Esophagus muscularis mucosa (tissue), 4 donors: ENCODE measurements around the gene PFDN5. TPM values are rescaled to one million over a fixed set of nuclear protein-coding genes. Genes with fewer than 3 reads are reported as not detected.
A peak's percentile ranks its signal among the peaks of the same experiment; 100 is the strongest.

ENCODE experiments used
- DNase-seq: peaks from one replicate; pipeline ENCODE4 v3.0.0-alpha.2; 2017; ENCODE audit errors: extremely low spot score
- H3K27ac ChIP-seq, 4 donors: fragments of 200-600 bp; sonication (generic); replicated peaks in 1 of 4; 1 replicate in 3 of 4; 2 replicates in 1 of 4; pipeline ENCODE4 v1.5.1; 2016 to 2019; ENCODE audit warnings: mild to moderate bottlenecking in 1 of 4
- H3K27me3 ChIP-seq, 4 donors: fragments of 200-600 bp; sonication (generic); one replicate each; pipeline versions ENCODE4 v1.5.1 to v1.6.0; 2016 to 2019
- H3K36me3 ChIP-seq, 4 donors: fragments of 200-600 bp; sonication (generic); one replicate each; pipeline ENCODE4 v1.5.1; 2016 to 2019
- H3K4me1 ChIP-seq, 4 donors: fragments of 200-600 bp; sonication (generic); one replicate each; pipeline ENCODE4 v1.5.1; 2016 to 2019
- H3K4me3 ChIP-seq, 4 donors: fragments of 200-600 bp; sonication (generic); 1 replicate in 2 of 4; 2 replicates in 2 of 4; pipeline ENCODE4 v1.5.1; 2016 to 2019; ENCODE audit warnings: mild to moderate bottlenecking in 4 of 4, moderate library complexity in 1 of 4
- H3K9me3 ChIP-seq, 4 donors: fragments of 200-600 bp; sonication (generic); 1 replicate in 3 of 4; 2 replicates in 1 of 4; pipeline ENCODE4 v1.5.1; 2016 to 2019
- EP300 ChIP-seq: sonication (generic); formaldehyde crosslinking; IDR thresholded peaks from one replicate; pipeline ENCODE4 v1.6.1; 2017; ENCODE audit warnings: antibody characterized with exemption
- POLR2A ChIP-seq: fragments of 450-650 bp; IDR thresholded peaks from one replicate; pipeline ENCODE4 v1.6.1; 2017; ENCODE audit warnings: antibody characterized with exemption, moderate library complexity, mild to moderate bottlenecking, low read depth
- POLR2AphosphoS5 ChIP-seq, 2 donors: sonication (generic); formaldehyde crosslinking; IDR thresholded peaks; one replicate each; pipeline ENCODE4 v1.6.1; 2017; ENCODE audit warnings: antibody characterized with exemption in 2 of 2
- WGBS: methylation state at CpG from one replicate; pipeline ENCODE4 v1.1.5; 2018; 5-methylcytosine and 5-hydroxymethylcytosine counted together
- intact Hi-C: fragments of 100-400 bp; cut with DNase I; formaldehyde crosslinking; loops from one replicate; pipeline ENCODE4 v1.15.1; 2023
- total RNA-seq, 4 donors: library from RNA; depleted of rRNA; stranded (reverse); fragments of >200 nt; gene quantifications; one replicate each; pipeline versions ENCODE4 v1.1.0 to v1.2.1, GENCODE V29; 2016
- TF ChIP-seq, protein P1 (sequence below), 3 experiments: fragments of 200-600 bp in 2 of 3; fragments of 450-650 bp in 1 of 3; sonication (generic) in 2 of 3; IDR thresholded peaks; one replicate each; pipeline ENCODE4 v1.5.1; 2017 to 2019; ENCODE audit warnings: antibody characterized with exemption in 3 of 3, mild to moderate bottlenecking in 2 of 3, moderate library complexity in 1 of 3

Gene PFDN5
- total RNA-seq, 4 donors from 2014 or later, result 446 to 812 (median 631) TPM

DNA sequence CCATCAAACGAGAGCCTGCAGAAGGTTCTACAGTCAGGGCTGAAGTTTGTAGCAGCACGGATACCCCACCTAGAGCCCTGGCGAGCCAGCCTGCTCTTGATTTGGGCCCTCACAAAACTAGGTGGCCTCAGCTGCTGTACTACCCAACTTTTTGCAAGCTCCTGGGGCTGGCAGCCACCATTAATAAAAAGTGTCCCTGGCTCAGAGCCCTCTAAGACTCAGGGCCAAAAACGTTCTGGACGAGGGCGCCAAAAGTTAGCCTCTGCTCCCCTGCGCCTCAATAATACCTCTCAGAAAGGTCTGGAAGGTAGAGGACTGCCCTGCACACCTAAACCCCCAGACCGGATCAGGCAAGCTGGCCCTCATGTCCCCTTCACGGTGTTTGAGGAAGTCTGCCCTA lies 8.9 kb upstream of the PFDN5 start:
- no peak overlapping the region for H3K4me3 ChIP-seq
- no peak overlapping the region for H3K27ac ChIP-seq
- no peaks in the 10 kb centered on the region for H3K9me3 ChIP-seq
- H3K36me3 ChIP-seq, result no peaks in the 10 kb centered on the region
- 83% methylated on average over 8 of the region's 9 CpGs for WGBS
- intact Hi-C loops, result loop anchor here (2.0 kb wide), 1 partner anchor 74 kb away; no protein-coding TSS in a partner anchor
- no peaks in the 10 kb centered on the region for H3K4me1 ChIP-seq
- no peak for DNase-seq
- TF ChIP-seq POLR2AphosphoS5 (IDR thresholded peaks at IDR 0.05) (no peak), POLR2A (no peak), EP300 (no peak)
- TF ChIP-seq, protein P1, sequence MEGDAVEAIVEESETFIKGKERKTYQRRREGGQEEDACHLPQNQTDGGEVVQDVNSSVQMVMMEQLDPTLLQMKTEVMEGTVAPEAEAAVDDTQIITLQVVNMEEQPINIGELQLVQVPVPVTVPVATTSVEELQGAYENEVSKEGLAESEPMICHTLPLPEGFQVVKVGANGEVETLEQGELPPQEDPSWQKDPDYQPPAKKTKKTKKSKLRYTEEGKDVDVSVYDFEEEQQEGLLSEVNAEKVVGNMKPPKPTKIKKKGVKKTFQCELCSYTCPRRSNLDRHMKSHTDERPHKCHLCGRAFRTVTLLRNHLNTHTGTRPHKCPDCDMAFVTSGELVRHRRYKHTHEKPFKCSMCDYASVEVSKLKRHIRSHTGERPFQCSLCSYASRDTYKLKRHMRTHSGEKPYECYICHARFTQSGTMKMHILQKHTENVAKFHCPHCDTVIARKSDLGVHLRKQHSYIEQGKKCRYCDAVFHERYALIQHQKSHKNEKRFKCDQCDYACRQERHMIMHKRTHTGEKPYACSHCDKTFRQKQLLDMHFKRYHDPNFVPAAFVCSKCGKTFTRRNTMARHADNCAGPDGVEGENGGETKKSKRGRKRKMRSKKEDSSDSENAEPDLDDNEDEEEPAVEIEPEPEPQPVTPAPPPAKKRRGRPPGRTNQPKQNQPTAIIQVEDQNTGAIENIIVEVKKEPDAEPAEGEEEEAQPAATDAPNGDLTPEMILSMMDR (IDR thresholded peaks at IDR 0.05), result no peak
- H3K27me3 ChIP-seq, result no peaks in the 10 kb centered on the region

DNA sequence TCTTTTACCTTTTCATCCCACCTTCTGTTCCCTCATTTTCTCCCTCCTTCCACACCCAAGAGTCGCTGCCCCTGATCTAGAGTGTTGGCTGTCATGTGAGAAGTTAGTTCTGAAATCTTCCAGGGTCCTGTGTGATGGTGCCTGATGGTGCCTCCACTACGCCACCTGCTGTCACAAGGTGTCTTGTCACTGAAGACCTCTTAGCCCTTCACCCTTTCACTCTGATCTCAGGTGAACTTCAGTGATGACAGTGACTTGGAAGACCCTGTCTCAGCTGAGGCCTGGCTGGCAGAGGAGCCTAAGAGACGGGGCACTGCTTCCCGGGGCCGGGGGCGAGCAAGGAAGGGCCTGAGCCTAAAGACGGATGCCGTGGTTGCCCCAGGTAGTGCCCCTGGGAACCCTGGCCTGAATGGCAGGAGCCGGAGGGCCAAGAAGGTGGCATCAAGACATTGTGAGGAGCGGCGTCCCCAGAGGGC lies 7.6 kb upstream of the PFDN5 start:
- Histone ChIP-seq H3K27me3 (no peaks in the 10 kb centered on the region), H3K4me1 (no peaks in the 10 kb centered on the region), H3K9me3 (no peaks in the 10 kb centered on the region), H3K4me3 (no peak overlapping the region), H3K27ac (no peak overlapping the region), H3K36me3 (no peaks in the 10 kb centered on the region)
- intact Hi-C loops, result loop anchor here (2.0 kb wide), 1 partner anchor 75 kb away; no protein-coding TSS in a partner anchor
- DNase-seq, result no peak
- 68% methylated on average over 5 of the region's 11 CpGs for WGBS
- peak in 1 of 2 donors; percentile 27 for TF ChIP-seq POLR2AphosphoS5 (IDR thresholded peaks at IDR 0.05)
- TF ChIP-seq, protein P1 (IDR thresholded peaks at IDR 0.05), result peak; percentile 59 to 78 (median 64)
- no peak for TF ChIP-seq EP300

DNA sequence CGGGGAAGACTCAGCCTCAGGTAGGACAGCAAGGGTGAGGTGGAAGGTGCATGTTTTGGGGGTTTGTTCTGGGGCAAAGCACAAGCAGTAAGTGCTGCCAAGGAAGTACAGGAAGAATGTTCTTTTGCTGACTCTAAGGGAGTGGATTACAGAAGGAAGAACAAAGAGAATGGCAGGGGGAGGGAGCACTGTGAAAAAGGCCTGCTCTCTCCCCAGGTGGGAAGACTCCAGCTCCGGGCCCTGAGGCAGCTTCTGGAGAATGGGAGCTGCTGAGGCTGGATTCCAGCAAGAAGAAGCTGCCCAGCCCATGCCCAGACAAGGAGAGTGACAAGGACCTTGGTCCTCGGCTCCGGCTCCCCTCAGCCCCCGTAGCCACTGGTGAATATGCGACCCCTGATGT lies 7.0 kb upstream of the PFDN5 start:
- no peak for DNase-seq
- no peaks in the 10 kb centered on the region for H3K27me3 ChIP-seq
- H3K27ac ChIP-seq, result no peak overlapping the region
- no peaks in the 10 kb centered on the region for H3K9me3 ChIP-seq
- no peaks in the 10 kb centered on the region for H3K36me3 ChIP-seq
- no peaks in the 10 kb centered on the region for H3K4me1 ChIP-seq
- H3K4me3 ChIP-seq, result no peak overlapping the region
- no peak for TF ChIP-seq EP300
- TF ChIP-seq, protein P1 (IDR thresholded peaks at IDR 0.05), result no peak
- no peak for TF ChIP-seq POLR2AphosphoS5 (IDR thresholded peaks at IDR 0.05)
- TF ChIP-seq POLR2A, result no peak
- WGBS, result 94% methylated on average over 4 of the region's 6 CpGs
- intact Hi-C loops, result no loop called here

DNA sequence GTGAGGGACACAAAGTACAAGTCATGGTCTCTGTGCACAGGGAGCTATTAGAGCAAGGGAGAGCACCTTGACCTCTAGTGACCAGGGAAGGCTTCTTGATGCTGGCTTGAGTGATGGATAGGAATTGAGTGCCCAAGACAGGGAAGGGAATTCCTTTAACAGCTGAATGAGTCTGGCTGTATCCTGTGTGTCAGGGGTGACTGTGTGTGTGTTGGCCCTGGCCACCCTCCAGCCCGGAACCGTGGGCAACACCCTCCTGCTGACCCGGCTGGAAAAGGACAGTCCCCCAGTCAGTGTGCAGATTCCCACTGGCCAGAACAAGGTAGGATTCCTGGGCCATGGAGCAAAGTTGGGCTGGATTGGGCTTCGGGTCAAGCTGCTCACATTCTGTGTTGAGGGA lies 5.5 kb upstream of the PFDN5 start:
- TF ChIP-seq, protein P1 (IDR thresholded peaks at IDR 0.05), result no peak
- TF ChIP-seq POLR2AphosphoS5 (IDR thresholded peaks at IDR 0.05), result no peak
- TF ChIP-seq POLR2A, result no peak
- no peak for TF ChIP-seq EP300
- no peaks in the 10 kb centered on the region for H3K36me3 ChIP-seq
- H3K27me3 ChIP-seq, result no peaks in the 10 kb centered on the region
- peaks cover 4 to 6% (median 5%) of the 10 kb centered on the region in 4 donors for H3K4me1 ChIP-seq
- H3K4me3 ChIP-seq, result no peak overlapping the region
- WGBS, result 100% methylated on average over 1 of the region's 4 CpGs
- intact Hi-C loops, result no loop called here
- H3K27ac ChIP-seq, result no peak overlapping the region
- no peaks in the 10 kb centered on the region for H3K9me3 ChIP-seq
- DNase-seq, result no peak

GRCh38 chr12:53290661-53291060 lies 4.7 kb upstream of the PFDN5 start:
- intact Hi-C loops, result no loop called here
- Histone ChIP-seq H3K4me1 (peaks cover 6 to 9% (median 8%) of the 10 kb centered on the region in 4 donors), H3K27me3 (no peaks in the 10 kb centered on the region), H3K4me3 (no peak overlapping the region), H3K36me3 (no peaks in the 10 kb centered on the region), H3K9me3 (no peaks in the 10 kb centered on the region), H3K27ac (no peak overlapping the region)
- 85% methylated on average over 9 of the region's 9 CpGs for WGBS
- TF ChIP-seq EP300 (no peak), POLR2A (no peak)
- TF ChIP-seq, protein P1 (IDR thresholded peaks at IDR 0.05), result no peak
- no peak for DNase-seq
